Measurements from ENCODE around the gene HNF1B. TPM values are rescaled to one million over a fixed set of nuclear protein-coding genes. Genes with fewer than 3 reads are reported as not detected.
"Not testable (repeated sequence)": the region's sequence is repeated elsewhere in the genome, so short reads cannot be mapped to it uniquely, and the experiment has no call there.

The HNF1B gene
- total RNA-seq, 2 donors from 2014 or later: not detected

DNA sequence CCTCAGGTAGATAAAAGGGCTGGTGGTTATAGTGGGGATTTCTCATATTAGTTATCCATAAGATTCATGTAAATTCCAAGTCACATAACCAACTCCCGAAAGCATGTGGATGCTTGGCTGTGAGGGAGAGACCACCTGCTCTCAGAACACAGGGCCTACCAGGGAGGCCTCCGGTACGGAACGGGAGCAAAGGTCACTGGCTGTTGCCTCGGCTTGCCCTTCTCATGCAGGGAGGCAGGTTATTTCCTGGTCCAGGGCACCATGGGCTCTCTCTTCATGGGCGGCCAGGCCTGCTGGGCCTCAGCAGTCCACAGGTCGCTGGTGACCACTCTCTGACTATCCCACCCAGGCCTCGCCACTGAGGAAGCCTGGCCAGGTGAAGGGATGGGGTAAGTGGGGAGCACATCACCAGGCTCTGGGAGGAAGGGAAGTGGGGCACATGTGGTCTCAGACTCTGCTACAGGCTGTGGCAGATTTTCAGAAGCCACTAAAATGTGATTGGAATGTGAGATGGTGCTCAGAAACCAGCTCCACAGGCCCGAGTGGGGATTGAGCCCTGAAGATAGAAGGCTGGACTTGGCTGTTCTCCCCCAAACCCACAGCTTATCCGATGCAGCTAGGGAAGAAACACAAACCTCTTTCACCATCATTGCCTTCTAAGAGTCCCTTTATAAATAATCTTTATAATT, 45.4 kb downstream of the HNF1B start:
- DNase-seq: no peak
- peaks cover 64% of the 10 kb centered on the region for H3K27me3 Mint-ChIP-seq
- H3K27ac Mint-ChIP-seq: no peak overlapping the region
- H3K36me3 Mint-ChIP-seq (ENCODE audit: low read depth): peaks cover 3% of the 10 kb centered on the region
- no peak overlapping the region for H3K4me3 Mint-ChIP-seq
- H3K9me3 ChIP-seq (ENCODE audit: control insufficient read depth, low read length, poor library complexity, severe bottlenecking): no peaks in the 10 kb centered on the region
- no peak for ATAC-seq
- H3K4me1 Mint-ChIP-seq: peaks cover 9% of the 10 kb centered on the region

DNA sequence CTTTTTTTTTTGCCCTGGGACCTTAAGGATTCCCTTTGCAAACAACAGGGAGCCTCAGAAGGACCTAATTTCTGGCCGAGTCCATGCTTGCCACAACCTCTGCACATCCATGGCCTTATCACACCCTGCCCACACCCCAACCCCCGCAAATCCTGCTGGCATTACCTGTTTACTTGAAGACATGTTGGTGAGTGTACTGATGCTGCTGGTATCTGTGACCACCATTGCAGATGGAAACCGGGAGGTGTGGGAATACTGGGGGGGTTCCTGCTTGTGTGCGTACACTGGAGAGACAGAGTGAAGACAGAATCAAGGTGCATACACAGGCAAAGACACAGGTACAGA, 46.0 kb downstream of the HNF1B start:
- H3K4me1 Mint-ChIP-seq: peaks cover 9% of the 10 kb centered on the region
- H3K27ac Mint-ChIP-seq: no peak overlapping the region
- ATAC-seq: no peak
- H3K27me3 Mint-ChIP-seq: peaks cover 62% of the 10 kb centered on the region
- DNase-seq: no peak
- H3K36me3 Mint-ChIP-seq (ENCODE audit: low read depth): peaks cover 3% of the 10 kb centered on the region
- H3K9me3 ChIP-seq (ENCODE audit: control insufficient read depth, low read length, poor library complexity, severe bottlenecking): no peaks in the 10 kb centered on the region
- no peak overlapping the region for H3K4me3 Mint-ChIP-seq

- Mint-ChIP-seq H3K27ac (no peak overlapping the region), H3K4me1 (peaks cover 9% of the 10 kb centered on the region)
Measured at GRCh38 chr17:37698132-37698910, 46.5 kb downstream of the HNF1B start.

GRCh38 chr17:37697381-37697780, 47.5 kb downstream of the HNF1B start:
- ATAC-seq: no peak
- peaks cover 3% of the 10 kb centered on the region for H3K36me3 Mint-ChIP-seq (ENCODE audit: low read depth)
- no peak overlapping the region for H3K4me3 Mint-ChIP-seq
- peaks cover 9% of the 10 kb centered on the region for H3K4me1 Mint-ChIP-seq
- peaks cover 57% of the 10 kb centered on the region for H3K27me3 Mint-ChIP-seq
- DNase-seq: no peak
- H3K9me3 ChIP-seq (ENCODE audit: control insufficient read depth, low read length, poor library complexity, severe bottlenecking): no peaks in the 10 kb centered on the region
- no peak overlapping the region for H3K27ac Mint-ChIP-seq

More at GRCh38 chr17:37698132-37698910, 46.5 kb downstream of the HNF1B start:
- H3K9me3 ChIP-seq (ENCODE audit: control insufficient read depth, low read length, poor library complexity, severe bottlenecking): no peaks in the 10 kb centered on the region
- peaks cover 3% of the 10 kb centered on the region for H3K36me3 Mint-ChIP-seq (ENCODE audit: low read depth)
- H3K4me3 Mint-ChIP-seq: no peak overlapping the region
- ATAC-seq (no peak), DNase-seq (no peak)
- peaks cover 57% of the 10 kb centered on the region for H3K27me3 Mint-ChIP-seq

GRCh38 chr17:37696366-37696765, 48.5 kb downstream of the HNF1B start:
- ATAC-seq (no peak), DNase-seq (no peak)
- no peaks in the 10 kb centered on the region for H3K9me3 ChIP-seq (ENCODE audit: control insufficient read depth, low read length, poor library complexity, severe bottlenecking)
- no peak overlapping the region for H3K4me3 Mint-ChIP-seq
- peaks cover 5% of the 10 kb centered on the region for H3K4me1 Mint-ChIP-seq
- peaks cover 47% of the 10 kb centered on the region for H3K27me3 Mint-ChIP-seq
- no peak overlapping the region for H3K27ac Mint-ChIP-seq
- peaks cover 3% of the 10 kb centered on the region for H3K36me3 Mint-ChIP-seq (ENCODE audit: low read depth)

DNA sequence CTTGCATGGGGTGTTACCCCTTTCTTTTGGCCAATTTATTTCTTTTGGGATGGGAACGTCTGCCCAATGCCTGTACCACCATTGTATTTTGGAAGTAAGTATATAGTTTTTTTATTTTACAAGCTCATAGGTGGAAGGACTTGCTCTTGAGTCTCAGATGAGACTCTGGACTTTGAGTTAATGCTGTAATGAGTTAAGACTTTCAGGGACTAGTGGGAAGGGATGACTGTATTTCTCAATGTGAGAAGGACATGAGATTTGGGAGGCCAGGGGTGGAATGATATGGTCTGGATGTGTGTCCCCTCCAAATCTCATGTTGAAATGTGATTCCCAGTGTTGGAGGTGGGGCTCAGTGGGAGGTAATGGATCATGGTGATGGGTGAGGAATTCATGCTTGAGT, 49.1 kb downstream of the HNF1B start:
- DNase-seq: no peak
- H3K4me3 Mint-ChIP-seq: no peak overlapping the region
- H3K27ac Mint-ChIP-seq: no peak overlapping the region
- peaks cover 4% of the 10 kb centered on the region for H3K4me1 Mint-ChIP-seq
- peaks cover 41% of the 10 kb centered on the region for H3K27me3 Mint-ChIP-seq
- H3K36me3 Mint-ChIP-seq (ENCODE audit: low read depth): peaks cover 3% of the 10 kb centered on the region
- H3K9me3 ChIP-seq (ENCODE audit: control insufficient read depth, low read length, poor library complexity, severe bottlenecking): no peaks in the 10 kb centered on the region
- no peak for ATAC-seq

DNA sequence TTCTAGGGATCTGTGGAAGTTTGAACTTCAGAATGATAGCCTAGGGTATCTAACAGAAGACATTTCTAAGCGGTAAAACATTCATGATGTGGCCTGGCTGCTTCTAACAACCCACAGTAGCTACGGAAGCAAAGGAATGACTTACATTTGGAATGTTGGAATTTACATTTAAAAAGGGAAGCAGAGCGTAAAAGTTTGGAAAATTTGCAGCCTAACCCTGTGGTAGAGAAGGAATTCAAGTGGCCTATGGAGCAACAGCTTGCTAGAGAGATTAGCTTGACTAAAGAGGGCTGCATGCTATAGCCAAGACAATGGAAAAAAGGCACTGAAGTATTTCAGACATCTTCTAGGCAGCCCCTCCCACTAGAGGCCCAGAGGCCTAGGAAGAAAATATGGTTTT, 50.1 kb downstream of the HNF1B start:
- no peaks in the 10 kb centered on the region for H3K9me3 ChIP-seq (ENCODE audit: control insufficient read depth, low read length, poor library complexity, severe bottlenecking)
- Mint-ChIP-seq H3K36me3 (ENCODE audit: low read depth) (no peaks in the 10 kb centered on the region), H3K4me1 (peaks cover 4% of the 10 kb centered on the region), H3K4me3 (no peak overlapping the region), H3K27ac (no peak overlapping the region), H3K27me3 (peaks cover 33% of the 10 kb centered on the region)
- DNase-seq: no peak
- no peak for ATAC-seq

DNA sequence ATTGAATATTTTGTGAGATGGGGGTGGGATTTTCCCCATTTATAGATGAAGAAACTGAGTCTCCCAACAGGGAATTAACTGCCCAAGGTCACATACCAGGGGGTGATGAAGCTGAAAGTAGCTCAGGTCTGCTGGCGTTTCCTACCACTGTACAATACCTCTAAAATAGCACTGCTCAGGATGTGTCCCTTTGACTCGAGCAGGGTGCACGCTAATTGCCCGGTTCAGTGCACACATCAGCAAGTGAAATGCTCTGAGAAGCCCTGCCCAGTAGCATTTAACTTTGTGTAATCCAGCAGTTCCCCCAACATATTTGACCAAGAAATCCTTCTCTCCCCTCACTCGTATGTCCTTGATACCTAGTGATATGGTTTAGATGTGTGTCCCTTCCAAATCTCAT, 51.5 kb downstream of the HNF1B start:
- DNase-seq: no peak
- no peak for ATAC-seq
- H3K4me3 Mint-ChIP-seq: no peak overlapping the region
- peaks cover 4% of the 10 kb centered on the region for H3K4me1 Mint-ChIP-seq
- H3K27ac Mint-ChIP-seq: no peak overlapping the region
- H3K27me3 Mint-ChIP-seq: peaks cover 26% of the 10 kb centered on the region
- H3K36me3 Mint-ChIP-seq (ENCODE audit: low read depth): peaks cover under 1% of the 10 kb centered on the region
- no peaks in the 10 kb centered on the region for H3K9me3 ChIP-seq (ENCODE audit: control insufficient read depth, low read length, poor library complexity, severe bottlenecking)

- peaks cover 2% of the 10 kb centered on the region for H3K36me3 Mint-ChIP-seq (ENCODE audit: low read depth)
- H3K4me3 Mint-ChIP-seq: no peak overlapping the region
- peaks cover 3% of the 10 kb centered on the region for H3K4me1 Mint-ChIP-seq
- H3K27me3 Mint-ChIP-seq: peaks cover 19% of the 10 kb centered on the region
- ATAC-seq (no peak), DNase-seq (no peak)
- no peaks in the 10 kb centered on the region for H3K9me3 ChIP-seq (ENCODE audit: control insufficient read depth, low read length, poor library complexity, severe bottlenecking)
- H3K27ac Mint-ChIP-seq: no peak overlapping the region
Measured at GRCh38 chr17:37691807-37692206, 53.1 kb downstream of the HNF1B start.

- H3K36me3 Mint-ChIP-seq (ENCODE audit: low read depth): peaks cover 2% of the 10 kb centered on the region
- H3K27ac Mint-ChIP-seq: no peak overlapping the region
- ATAC-seq: no peak
- peaks cover 19% of the 10 kb centered on the region for H3K27me3 Mint-ChIP-seq
- H3K9me3 ChIP-seq (ENCODE audit: control insufficient read depth, low read length, poor library complexity, severe bottlenecking): no peaks in the 10 kb centered on the region
- no peaks in the 10 kb centered on the region for H3K4me1 Mint-ChIP-seq
- H3K4me3 Mint-ChIP-seq: no peak overlapping the region
- DNase-seq: no peak
Measured at GRCh38 chr17:37689317-37689716, 55.5 kb downstream of the HNF1B start.

DNA sequence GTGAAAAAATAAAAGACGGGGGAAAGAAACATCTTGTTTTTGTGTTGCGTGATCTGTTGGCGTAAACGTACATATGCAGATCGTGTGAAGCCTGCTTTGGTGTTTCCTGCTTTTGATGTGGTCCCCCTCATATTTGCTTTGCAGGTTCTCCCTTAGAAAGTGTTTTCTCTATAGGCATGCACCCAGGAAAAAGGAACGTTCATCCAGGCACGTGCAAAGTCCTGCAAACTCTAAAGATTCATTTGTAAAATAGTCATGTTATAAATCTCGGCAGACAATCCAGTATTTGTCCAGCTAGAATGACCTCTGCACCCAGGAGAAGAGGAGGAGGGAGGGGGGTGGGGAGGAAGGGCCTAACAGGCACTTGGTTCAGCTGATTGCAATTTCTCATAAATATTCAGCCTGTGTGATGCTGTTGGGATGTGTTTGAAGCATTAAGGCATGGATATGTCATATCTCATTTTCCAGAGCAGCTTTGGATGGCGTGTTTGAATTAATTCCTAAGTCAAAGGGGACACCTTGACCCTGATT, 61.3 kb downstream of the HNF1B start:
- Mint-ChIP-seq H3K36me3 (ENCODE audit: low read depth) (peaks cover 2% of the 10 kb centered on the region), H3K27me3 (peaks cover 36% of the 10 kb centered on the region), H3K4me3 (no peak overlapping the region), H3K4me1 (no peaks in the 10 kb centered on the region), H3K27ac (no peak overlapping the region)
- ATAC-seq (no peak), DNase-seq (no peak)
- H3K9me3 ChIP-seq (ENCODE audit: control insufficient read depth, low read length, poor library complexity, severe bottlenecking): peaks cover 4% of the 10 kb centered on the region

DNA sequence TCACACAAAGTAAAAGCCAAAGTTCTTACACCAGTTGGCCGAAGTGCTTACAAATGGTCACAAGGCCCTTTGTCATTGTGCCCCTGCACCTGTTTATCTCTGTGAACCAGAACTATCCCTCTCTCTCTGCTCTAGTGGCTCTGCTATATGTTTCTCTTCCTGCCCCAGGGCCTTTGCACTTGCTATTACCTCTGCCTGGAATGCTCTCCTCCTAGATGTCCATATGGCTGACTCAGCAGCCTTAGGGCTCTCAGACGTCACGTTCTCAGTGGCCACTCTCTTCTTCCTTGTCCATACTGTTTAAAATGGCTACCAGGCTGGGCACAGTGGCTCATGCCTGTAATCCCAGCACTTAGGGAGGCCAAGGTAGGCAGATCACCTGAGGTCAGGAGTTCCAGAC, 62.9 kb downstream of the HNF1B start:
- H3K4me3 Mint-ChIP-seq: no peak overlapping the region
- ATAC-seq (no peak), DNase-seq (no peak)
- H3K4me1 Mint-ChIP-seq: no peaks in the 10 kb centered on the region
- no peaks in the 10 kb centered on the region for H3K36me3 Mint-ChIP-seq (ENCODE audit: low read depth)
- no peak overlapping the region for H3K27ac Mint-ChIP-seq
- peaks cover 47% of the 10 kb centered on the region for H3K27me3 Mint-ChIP-seq
- H3K9me3 ChIP-seq (ENCODE audit: control insufficient read depth, low read length, poor library complexity, severe bottlenecking): peaks cover 4% of the 10 kb centered on the region

GRCh38 chr17:37679995-37680394, 64.9 kb downstream of the HNF1B start:
- DNase-seq; H3K27ac Mint-ChIP-seq; H3K9me3 ChIP-seq (ENCODE audit: control insufficient read depth, low read length, poor library complexity, severe bottlenecking); H3K36me3 Mint-ChIP-seq (ENCODE audit: low read depth); H3K4me3 Mint-ChIP-seq; H3K4me1 Mint-ChIP-seq; ATAC-seq: not testable (repeated sequence)
- H3K27me3 Mint-ChIP-seq: peaks cover 48% of the 10 kb centered on the region

All from T-helper 17 cell (primary cell).